Type B pancreatic cell (in vitro differentiated cells): ENCODE results near the gene KBTBD7. TPM values are rescaled to one million over a fixed set of nuclear protein-coding genes. Genes with fewer than 3 reads are reported as not detected.

Source experiments
- DNase-seq: peaks from one replicate; pipeline ENCODE4 v3.0.0; 2021; ENCODE audit warnings: mixed read lengths; ENCODE audit not compliant: unreplicated experiment; ENCODE audit errors: extremely low spot score
- H3K27ac Mint-ChIP-seq: 2 replicates; pipeline ENCODE4 v1.8.0; 2021; ENCODE audit warnings: mild to moderate bottlenecking, mixed read lengths
- H3K27me3 Mint-ChIP-seq: 2 replicates; pipeline ENCODE4 v1.8.0; 2021; ENCODE audit warnings: mixed read lengths
- H3K36me3 Mint-ChIP-seq: 2 replicates; pipeline ENCODE4 v1.8.0; 2021; ENCODE audit warnings: mixed read lengths
- H3K4me1 Mint-ChIP-seq: one replicate; pipeline ENCODE4 v1.8.0; 2021; ENCODE audit warnings: mixed read lengths; ENCODE audit not compliant: unreplicated experiment
- H3K4me3 Mint-ChIP-seq: 2 replicates; pipeline ENCODE4 v1.8.0; 2021; ENCODE audit warnings: mild to moderate bottlenecking, mixed read lengths
- H3K9me3 Mint-ChIP-seq: 2 replicates; pipeline ENCODE4 v1.8.0; 2021; ENCODE audit warnings: mixed read lengths
- total RNA-seq: library from RNA; stranded (reverse); gene quantifications from 2 replicates; pipeline ENCODE4 v1.2.1, GENCODE V29; 2021; ENCODE audit warnings: low replicate concordance
- TF ChIP-seq, protein P1 (sequence below): fragments of 200-600 bp; sonication (generic); conservative IDR thresholded peaks from 2 replicates; pipeline ENCODE4 v1.5.0; 2021; ENCODE audit warnings: antibody characterized with exemption, mild to moderate bottlenecking

Gene KBTBD7
- total RNA-seq, 1 donor from 2014 or later: 13.8 TPM

- Mint-ChIP-seq H3K9me3 (no peaks in the 10 kb centered on the region), H3K4me1 (no peaks in the 10 kb centered on the region), H3K27ac (no peak overlapping the region), H3K27me3 (no peaks in the 10 kb centered on the region), H3K36me3 (peaks cover 11% of the 10 kb centered on the region), H3K4me3 (no peak overlapping the region)
- no peak for DNase-seq
- TF ChIP-seq, protein P1, sequence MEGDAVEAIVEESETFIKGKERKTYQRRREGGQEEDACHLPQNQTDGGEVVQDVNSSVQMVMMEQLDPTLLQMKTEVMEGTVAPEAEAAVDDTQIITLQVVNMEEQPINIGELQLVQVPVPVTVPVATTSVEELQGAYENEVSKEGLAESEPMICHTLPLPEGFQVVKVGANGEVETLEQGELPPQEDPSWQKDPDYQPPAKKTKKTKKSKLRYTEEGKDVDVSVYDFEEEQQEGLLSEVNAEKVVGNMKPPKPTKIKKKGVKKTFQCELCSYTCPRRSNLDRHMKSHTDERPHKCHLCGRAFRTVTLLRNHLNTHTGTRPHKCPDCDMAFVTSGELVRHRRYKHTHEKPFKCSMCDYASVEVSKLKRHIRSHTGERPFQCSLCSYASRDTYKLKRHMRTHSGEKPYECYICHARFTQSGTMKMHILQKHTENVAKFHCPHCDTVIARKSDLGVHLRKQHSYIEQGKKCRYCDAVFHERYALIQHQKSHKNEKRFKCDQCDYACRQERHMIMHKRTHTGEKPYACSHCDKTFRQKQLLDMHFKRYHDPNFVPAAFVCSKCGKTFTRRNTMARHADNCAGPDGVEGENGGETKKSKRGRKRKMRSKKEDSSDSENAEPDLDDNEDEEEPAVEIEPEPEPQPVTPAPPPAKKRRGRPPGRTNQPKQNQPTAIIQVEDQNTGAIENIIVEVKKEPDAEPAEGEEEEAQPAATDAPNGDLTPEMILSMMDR: no peak
These were observed 26.0 kb upstream of the KBTBD7 start for GRCh38 chr13:41220401-41220800.

DNA sequence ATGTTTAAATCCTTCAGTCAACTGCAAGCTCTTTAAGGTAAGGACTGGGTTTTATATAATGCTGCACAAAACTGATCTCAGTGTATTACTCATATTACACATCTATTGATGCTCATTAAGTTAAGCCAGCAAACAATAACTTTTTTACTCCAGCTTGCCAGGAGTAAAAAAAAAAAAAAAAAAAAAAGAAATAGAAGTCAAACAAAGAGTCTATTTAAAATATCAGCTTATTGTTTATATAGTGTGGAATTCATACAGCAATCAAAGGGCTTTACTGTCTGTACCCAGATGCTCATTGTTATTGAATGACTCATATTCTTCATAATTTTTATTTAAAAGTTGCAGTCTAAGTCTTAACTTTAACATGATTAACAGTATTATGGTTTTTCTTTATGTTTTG lies 21.8 kb upstream of the KBTBD7 start:
- TF ChIP-seq, protein P1: no peak
- peaks cover 7% of the 10 kb centered on the region for H3K36me3 Mint-ChIP-seq
- no peak for DNase-seq
- peaks cover 3% of the 10 kb centered on the region for H3K9me3 Mint-ChIP-seq
- H3K4me3 Mint-ChIP-seq: no peak overlapping the region
- H3K27ac Mint-ChIP-seq: no peak overlapping the region
- no peaks in the 10 kb centered on the region for H3K27me3 Mint-ChIP-seq
- no peaks in the 10 kb centered on the region for H3K4me1 Mint-ChIP-seq

DNA sequence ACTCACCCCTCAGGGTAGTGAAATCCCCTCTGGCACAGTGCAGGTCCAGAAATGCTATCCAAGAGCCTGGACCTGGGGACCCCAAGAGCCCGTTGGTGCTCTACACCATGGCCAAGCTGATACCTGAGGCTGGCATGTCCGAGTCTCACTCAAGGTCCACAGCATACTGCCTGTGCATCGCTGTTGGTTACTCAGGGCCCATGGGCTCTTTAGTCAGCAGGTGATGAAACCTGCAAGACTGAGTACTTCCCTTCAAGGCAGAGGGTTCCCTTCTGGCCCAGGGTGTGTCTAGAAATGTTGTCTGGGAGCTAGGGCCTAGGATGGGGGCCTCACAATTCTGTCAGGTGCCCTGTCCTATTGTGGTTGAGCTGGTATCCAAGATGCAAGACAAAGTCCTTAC lies 19.6 kb upstream of the KBTBD7 start:
- H3K9me3 Mint-ChIP-seq: peaks cover 5% of the 10 kb centered on the region
- no peak overlapping the region for H3K4me3 Mint-ChIP-seq
- no peak for DNase-seq
- H3K27ac Mint-ChIP-seq: no peak overlapping the region
- H3K36me3 Mint-ChIP-seq: no peaks in the 10 kb centered on the region
- TF ChIP-seq, protein P1: no peak
- no peaks in the 10 kb centered on the region for H3K27me3 Mint-ChIP-seq
- H3K4me1 Mint-ChIP-seq: no peaks in the 10 kb centered on the region

- Mint-ChIP-seq H3K4me1 (no peaks in the 10 kb centered on the region), H3K36me3 (no peaks in the 10 kb centered on the region), H3K27me3 (no peaks in the 10 kb centered on the region), H3K9me3 (peaks cover 5% of the 10 kb centered on the region), H3K27ac (no peak overlapping the region), H3K4me3 (no peak overlapping the region)
- TF ChIP-seq, protein P1: no peak
- no peak for DNase-seq
These were observed 18.9 kb upstream of the KBTBD7 start for GRCh38 chr13:41213316-41213715.

- peaks cover 8% of the 10 kb centered on the region for H3K9me3 Mint-ChIP-seq
- TF ChIP-seq, protein P1: no peak
These were observed 18.5 kb upstream of the KBTBD7 start for GRCh38 chr13:41212881-41213280.

GRCh38 chr13:41211062-41211461 lies 16.7 kb upstream of the KBTBD7 start:
- Mint-ChIP-seq H3K27me3 (no peaks in the 10 kb centered on the region), H3K27ac (no peak overlapping the region), H3K4me3 (no peak overlapping the region), H3K36me3 (no peaks in the 10 kb centered on the region), H3K4me1 (no peaks in the 10 kb centered on the region), H3K9me3 (peaks cover 10% of the 10 kb centered on the region)
- no peak for DNase-seq
- TF ChIP-seq, protein P1: no peak

More at GRCh38 chr13:41212881-41213280, 18.5 kb upstream of the KBTBD7 start:
- no peaks in the 10 kb centered on the region for H3K4me1 Mint-ChIP-seq
- no peak overlapping the region for H3K4me3 Mint-ChIP-seq
- no peak overlapping the region for H3K27ac Mint-ChIP-seq
- H3K27me3 Mint-ChIP-seq: no peaks in the 10 kb centered on the region
- no peak for DNase-seq
- no peaks in the 10 kb centered on the region for H3K36me3 Mint-ChIP-seq
